Mucosa of descending colon (tissue), 3 donors: Measurements from ENCODE around the gene ADAM23. TPM values are rescaled to one million over a fixed set of nuclear protein-coding genes. Genes with fewer than 3 reads are reported as not detected.

Experiments used
- ATAC-seq: fragments of 200-7000 bp; cut with Tn5 transposase; one replicate; pipeline ENCODE4 v1.9.1; 2020; ENCODE audit warnings: mild to moderate bottlenecking, moderate library complexity
- DNase-seq, 3 donors: peaks; one replicate each; pipeline ENCODE4 v3.0.0-alpha.2; 2020
- H3K36me3 ChIP-seq: fragments of 200-600 bp; one replicate; pipeline ENCODE4 v1.8.0; 2021; ENCODE audit warnings: low read depth, mild to moderate bottlenecking
- H3K4me1 ChIP-seq: fragments of 200-600 bp; one replicate; pipeline ENCODE4 v1.8.0; 2021; ENCODE audit warnings: low read depth, mild to moderate bottlenecking
- H3K4me3 ChIP-seq: fragments of 200-600 bp; one replicate; pipeline ENCODE4 v1.8.0; 2021; ENCODE audit warnings: mild to moderate bottlenecking
- H3K9me3 ChIP-seq: fragments of 200-600 bp; one replicate; pipeline ENCODE4 v1.8.0; 2021; ENCODE audit warnings: mild to moderate bottlenecking
- intact Hi-C, 2 donors: fragments of 100-400 bp; cut with DNase I in 1 of 2; cut with micrococcal nuclease in 1 of 2; formaldehyde crosslinking; loops; one replicate each; pipeline versions ENCODE4 v1.11.0 to v1.11.1; 2022; cut with DNase I, micrococcal nuclease
- total RNA-seq, 3 donors: library from RNA; stranded (reverse); fragmentation: NEBNext Ultra II Directional in 2 of 3; extraction: Animal tissue kit (Norgen Biotek cat#: 25700) in 2 of 3; gene quantifications; one replicate each; pipeline versions ENCODE4 v1.2.1 to v1.2.4, GENCODE V29; 2021 to 2023
- TF ChIP-seq, protein P1 (sequence below): fragments of 200-600 bp; IDR thresholded peaks from one replicate; pipeline ENCODE4 v1.8.0; 2022; ENCODE audit warnings: antibody characterized with exemption, mild to moderate bottlenecking
- donor health status: DM: no; HTN: no; CAD: no; lungs with moderate emphysema.
- donor health status: DM: no; HTN: no; CAD: no.
- donor health status: DM: no; HTN: yes; CAD: no.

Gene ADAM23
- total RNA-seq, 3 donors from 2014 or later, result 1.2 to 2.7 (median 1.4) TPM

DNA sequence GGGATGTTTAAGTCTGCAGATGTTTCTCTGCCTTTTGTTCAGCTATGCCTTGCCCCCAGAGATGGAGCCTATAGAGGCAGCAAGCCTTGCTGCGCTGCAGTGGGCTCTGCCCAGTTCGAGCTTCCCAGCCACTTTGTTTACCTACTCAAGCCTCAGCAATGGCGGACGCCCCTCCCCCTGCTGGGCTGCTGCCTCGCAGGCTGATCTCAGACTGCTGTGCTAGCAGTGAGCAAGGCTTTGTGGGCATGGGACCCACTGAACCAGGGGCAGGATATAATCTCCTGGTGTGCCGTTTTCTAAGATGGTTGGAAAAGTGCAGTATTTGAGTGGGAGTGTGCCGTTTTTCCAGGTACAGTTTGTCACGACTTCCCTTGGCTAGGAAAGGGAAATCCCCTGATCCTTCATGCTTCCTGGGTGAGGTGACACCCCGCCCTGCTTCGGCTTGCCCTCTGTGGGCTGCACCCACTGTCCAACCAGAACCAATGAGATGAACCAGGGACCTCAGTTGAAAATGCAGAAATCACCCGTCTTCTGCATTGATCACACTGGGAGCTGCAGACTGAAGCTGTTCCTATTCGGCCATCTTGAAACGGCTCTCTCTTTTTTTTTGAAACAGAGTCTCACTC lies 27.6 kb upstream of the ADAM23 start:
- no peak for DNase-seq
- Histone ChIP-seq H3K4me1 (no peaks in the 10 kb centered on the region), H3K36me3 (no peaks in the 10 kb centered on the region), H3K9me3 (peaks cover 5% of the 10 kb centered on the region), H3K4me3 (no peak overlapping the region)
- no peak for ATAC-seq
- TF ChIP-seq, protein P1, sequence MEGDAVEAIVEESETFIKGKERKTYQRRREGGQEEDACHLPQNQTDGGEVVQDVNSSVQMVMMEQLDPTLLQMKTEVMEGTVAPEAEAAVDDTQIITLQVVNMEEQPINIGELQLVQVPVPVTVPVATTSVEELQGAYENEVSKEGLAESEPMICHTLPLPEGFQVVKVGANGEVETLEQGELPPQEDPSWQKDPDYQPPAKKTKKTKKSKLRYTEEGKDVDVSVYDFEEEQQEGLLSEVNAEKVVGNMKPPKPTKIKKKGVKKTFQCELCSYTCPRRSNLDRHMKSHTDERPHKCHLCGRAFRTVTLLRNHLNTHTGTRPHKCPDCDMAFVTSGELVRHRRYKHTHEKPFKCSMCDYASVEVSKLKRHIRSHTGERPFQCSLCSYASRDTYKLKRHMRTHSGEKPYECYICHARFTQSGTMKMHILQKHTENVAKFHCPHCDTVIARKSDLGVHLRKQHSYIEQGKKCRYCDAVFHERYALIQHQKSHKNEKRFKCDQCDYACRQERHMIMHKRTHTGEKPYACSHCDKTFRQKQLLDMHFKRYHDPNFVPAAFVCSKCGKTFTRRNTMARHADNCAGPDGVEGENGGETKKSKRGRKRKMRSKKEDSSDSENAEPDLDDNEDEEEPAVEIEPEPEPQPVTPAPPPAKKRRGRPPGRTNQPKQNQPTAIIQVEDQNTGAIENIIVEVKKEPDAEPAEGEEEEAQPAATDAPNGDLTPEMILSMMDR, result no peak
- intact Hi-C loops, result no loop called here

DNA sequence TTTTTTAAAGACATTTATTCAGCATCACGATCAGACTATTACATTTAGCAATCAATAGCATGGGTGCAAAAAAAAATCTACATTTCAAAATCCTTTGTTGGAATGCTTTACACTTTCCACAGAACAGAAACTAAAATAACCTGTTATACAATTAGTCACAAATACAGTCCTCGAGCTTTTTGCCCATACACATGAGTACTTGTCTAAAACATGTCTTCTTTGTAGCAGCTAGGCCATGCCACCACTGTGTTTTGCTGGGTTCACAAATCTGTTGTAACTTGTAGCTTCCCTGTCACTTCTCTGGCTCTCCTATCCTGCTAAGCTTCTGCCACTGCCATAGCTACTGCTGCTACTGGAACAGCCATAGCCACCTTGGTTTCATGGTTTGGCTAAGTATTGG lies 24.4 kb upstream of the ADAM23 start:
- H3K36me3 ChIP-seq, result no peaks in the 10 kb centered on the region
- H3K9me3 ChIP-seq, result peaks cover 5% of the 10 kb centered on the region
- intact Hi-C loops, result no loop called here
- TF ChIP-seq, protein P1, result no peak
- DNase-seq (no peak), ATAC-seq (no peak)
- H3K4me3 ChIP-seq, result no peak overlapping the region
- no peaks in the 10 kb centered on the region for H3K4me1 ChIP-seq

DNA sequence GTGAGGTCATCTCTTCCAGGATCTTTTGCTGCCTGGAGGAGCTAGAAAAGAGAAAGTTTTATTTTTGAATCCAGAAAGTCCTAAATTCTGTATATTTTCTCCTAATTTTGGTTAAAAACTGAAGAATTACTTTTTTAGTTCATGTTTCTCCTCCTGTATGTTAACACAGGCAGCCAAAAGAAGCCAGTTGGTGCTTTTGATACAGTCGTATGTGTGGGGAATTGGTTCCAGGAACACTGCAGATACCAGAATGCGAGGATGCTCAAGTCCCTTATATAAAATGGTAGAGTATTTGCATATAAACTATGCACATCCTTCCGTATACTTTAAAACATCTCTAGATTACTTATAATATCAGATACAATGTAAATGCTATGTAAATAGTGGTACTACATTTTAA lies 22.6 kb upstream of the ADAM23 start:
- peaks cover 5% of the 10 kb centered on the region for H3K9me3 ChIP-seq
- no peak overlapping the region for H3K4me3 ChIP-seq
- intact Hi-C loops, result no loop called here
- H3K4me1 ChIP-seq, result no peaks in the 10 kb centered on the region
- H3K36me3 ChIP-seq, result no peaks in the 10 kb centered on the region
- DNase-seq (no peak), ATAC-seq (no peak)
- TF ChIP-seq, protein P1, result no peak

DNA sequence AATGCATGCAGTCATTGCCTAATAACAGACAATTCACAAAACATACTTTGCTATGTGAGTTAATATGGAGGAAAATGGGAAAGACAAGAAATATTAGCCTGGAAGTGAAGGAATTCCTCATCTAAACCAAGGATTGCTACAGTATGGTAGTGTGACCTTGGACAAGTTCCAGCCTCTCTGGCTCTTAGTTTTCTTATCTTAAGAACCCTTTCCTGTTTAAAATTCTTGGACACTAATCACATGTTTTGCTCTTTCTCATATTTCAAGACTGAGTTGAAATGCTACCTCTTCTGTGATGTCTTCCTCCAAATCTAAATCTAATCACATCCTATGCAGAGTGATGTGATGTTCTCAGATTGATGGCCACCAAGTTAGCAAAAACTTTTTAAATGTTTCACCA lies 20.8 kb upstream of the ADAM23 start:
- no peak for ATAC-seq
- DNase-seq, result no peak
- intact Hi-C loops, result no loop called here

DNA sequence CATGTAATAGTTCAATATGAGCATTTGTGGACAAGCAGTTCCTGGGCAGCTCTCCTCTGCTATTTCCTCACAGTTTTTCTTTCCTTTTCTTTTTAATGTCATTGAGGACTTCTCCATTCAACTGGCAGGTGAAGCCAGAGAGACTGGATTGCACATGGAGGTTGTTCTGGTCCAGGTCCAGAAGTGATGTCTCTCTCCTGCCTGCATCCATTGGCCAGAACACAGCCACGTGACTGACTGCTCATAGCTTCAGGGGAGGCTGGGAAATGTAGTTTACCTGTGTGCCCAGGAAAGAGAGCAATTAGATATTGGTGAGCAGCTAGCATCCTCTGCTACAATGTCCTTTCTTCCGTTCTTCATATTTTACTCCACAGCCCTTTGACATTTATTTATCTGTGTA lies 20.2 kb upstream of the ADAM23 start:
- no peak overlapping the region for H3K4me3 ChIP-seq
- H3K4me1 ChIP-seq, result no peaks in the 10 kb centered on the region
- TF ChIP-seq, protein P1, result no peak
- ATAC-seq (no peak), DNase-seq (no peak)
- intact Hi-C loops, result no loop called here
- H3K9me3 ChIP-seq, result peaks cover 3% of the 10 kb centered on the region
- H3K36me3 ChIP-seq, result no peaks in the 10 kb centered on the region

More for the DNA sequence above, 20.8 kb upstream of the ADAM23 start:
- Histone ChIP-seq H3K4me3 (no peak overlapping the region), H3K36me3 (no peaks in the 10 kb centered on the region), H3K4me1 (no peaks in the 10 kb centered on the region), H3K9me3 (peaks cover 5% of the 10 kb centered on the region)
- TF ChIP-seq, protein P1, result no peak

DNA sequence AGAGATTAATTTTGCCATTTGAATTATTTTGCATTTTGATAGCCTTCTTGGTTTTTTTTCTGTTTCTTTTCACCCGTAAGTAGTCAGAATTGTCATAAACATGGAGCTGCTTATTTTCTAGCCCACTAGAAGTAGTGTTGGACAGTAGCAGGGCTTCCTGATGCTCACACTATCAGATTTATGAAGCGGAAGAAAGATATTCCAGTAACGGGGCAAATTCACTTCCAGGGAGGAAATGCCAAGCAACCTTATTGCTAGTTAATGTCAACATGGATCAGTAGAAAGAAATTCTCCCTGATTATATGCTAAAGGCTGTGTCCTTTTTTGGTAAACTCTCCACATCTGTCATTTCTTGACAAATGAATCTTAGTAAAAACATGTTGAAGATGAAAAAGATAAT lies 19.2 kb upstream of the ADAM23 start:
- Histone ChIP-seq H3K4me1 (no peaks in the 10 kb centered on the region), H3K4me3 (no peak overlapping the region), H3K9me3 (no peaks in the 10 kb centered on the region), H3K36me3 (no peaks in the 10 kb centered on the region)
- TF ChIP-seq, protein P1, result no peak
- no peak for DNase-seq
- intact Hi-C loops, result no loop called here
- no peak for ATAC-seq
